ENCODE data around the gene KCNC2.

- TF ChIP-seq CTCF (conservative IDR thresholded peaks at IDR 0.05; ENCODE audit: low read depth, low read length) (no peak), EZH2 (IDR thresholded peaks at IDR 0.05; ENCODE audit: borderline replicate concordance, low read depth, low read length, poor library complexity, severe bottlenecking) (no peak)
Observed at GRCh38 chr12:75172611-75173010, 37.0 kb downstream of the KCNC2 start.

All from A673 (cell line).